GM23338 (cell line): ENCODE measurements around the gene PAX5.

Source experiments
- EZH2phosphoT487 ChIP-seq: fragments of 200-600 bp; sonication (generic); IDR thresholded peaks from one replicate; pipeline ENCODE4 v1.8.1; 2018; ENCODE audit warnings: antibody characterized with exemption; ENCODE audit not compliant: unreplicated experiment
- TF ChIP-seq, protein P1 (sequence below), 2 experiments: fragments of 200-600 bp in 1 of 2; sonication (generic) in 1 of 2; conservative IDR thresholded peaks; 2 replicates each; pipeline versions ENCODE4 v1.5.1 to v1.6.1; 2016 to 2017; ENCODE audit warnings: antibody characterized with exemption in 2 of 2, low read depth in 2 of 2, mild to moderate bottlenecking in 2 of 2, moderate library complexity in 1 of 2

DNA sequence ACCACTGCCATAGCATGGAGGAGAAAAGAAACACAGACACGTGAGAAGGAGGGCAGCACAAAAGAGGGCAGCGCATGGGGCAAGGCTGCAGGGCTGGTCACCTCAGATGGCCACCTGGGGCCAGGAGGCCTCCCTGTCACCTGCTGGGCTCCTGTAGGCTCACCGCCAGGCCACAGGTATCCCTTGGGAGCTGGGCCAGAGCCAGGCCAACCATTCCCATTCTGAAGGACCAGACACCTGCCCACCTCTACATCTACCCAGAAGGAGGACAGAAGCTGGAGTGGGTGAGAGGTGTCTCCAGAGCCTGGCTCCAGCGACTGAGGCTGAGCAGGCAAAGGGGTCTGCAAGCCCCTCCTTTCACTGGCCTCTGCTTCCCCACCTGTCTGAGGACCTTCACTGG lies 103.1 kb downstream of the PAX5 start:
- TF ChIP-seq, protein P1, sequence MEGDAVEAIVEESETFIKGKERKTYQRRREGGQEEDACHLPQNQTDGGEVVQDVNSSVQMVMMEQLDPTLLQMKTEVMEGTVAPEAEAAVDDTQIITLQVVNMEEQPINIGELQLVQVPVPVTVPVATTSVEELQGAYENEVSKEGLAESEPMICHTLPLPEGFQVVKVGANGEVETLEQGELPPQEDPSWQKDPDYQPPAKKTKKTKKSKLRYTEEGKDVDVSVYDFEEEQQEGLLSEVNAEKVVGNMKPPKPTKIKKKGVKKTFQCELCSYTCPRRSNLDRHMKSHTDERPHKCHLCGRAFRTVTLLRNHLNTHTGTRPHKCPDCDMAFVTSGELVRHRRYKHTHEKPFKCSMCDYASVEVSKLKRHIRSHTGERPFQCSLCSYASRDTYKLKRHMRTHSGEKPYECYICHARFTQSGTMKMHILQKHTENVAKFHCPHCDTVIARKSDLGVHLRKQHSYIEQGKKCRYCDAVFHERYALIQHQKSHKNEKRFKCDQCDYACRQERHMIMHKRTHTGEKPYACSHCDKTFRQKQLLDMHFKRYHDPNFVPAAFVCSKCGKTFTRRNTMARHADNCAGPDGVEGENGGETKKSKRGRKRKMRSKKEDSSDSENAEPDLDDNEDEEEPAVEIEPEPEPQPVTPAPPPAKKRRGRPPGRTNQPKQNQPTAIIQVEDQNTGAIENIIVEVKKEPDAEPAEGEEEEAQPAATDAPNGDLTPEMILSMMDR (conservative IDR thresholded peaks at IDR 0.05; ENCODE audit: low read depth in 2 of 2): no peak
- TF ChIP-seq EZH2phosphoT487: no peak
